ENCODE measurements around the gene CFAP97D1.
A peak's percentile ranks its signal among the peaks of the same experiment; 100 is the strongest.

Gene CFAP97D1

GRCh38 chr17:43827596-43827995 is 47.4 kb downstream of the CFAP97D1 start:
- TF ChIP-seq CTCF (IDR thresholded peaks at IDR 0.05; ENCODE audit: insufficient read depth, low read depth, low read length, missing control alignments) = no peak
- DNase-seq (ENCODE audit: low read depth) = no peak
- no peak overlapping the region for H3K4me3 ChIP-seq (ENCODE audit: low read depth, low read length)

- DNase-seq (ENCODE audit: low read depth) = no peak
- TF ChIP-seq CTCF (IDR thresholded peaks at IDR 0.05; ENCODE audit: insufficient read depth, low read depth, low read length, missing control alignments) = no peak
- H3K4me3 ChIP-seq (ENCODE audit: low read depth, low read length) = no peak overlapping the region
Measured at GRCh38 chr17:43829738-43830137, 49.5 kb downstream of the CFAP97D1 start.

- no peak overlapping the region for H3K4me3 ChIP-seq (ENCODE audit: low read depth, low read length)
- DNase-seq (ENCODE audit: low read depth) = peak; percentile 8
- no peak for TF ChIP-seq CTCF (IDR thresholded peaks at IDR 0.05; ENCODE audit: insufficient read depth, low read depth, low read length, missing control alignments)
Measured at GRCh38 chr17:43830510-43831140, 50.4 kb downstream of the CFAP97D1 start.

- no peak for TF ChIP-seq CTCF (IDR thresholded peaks at IDR 0.05; ENCODE audit: insufficient read depth, low read depth, low read length, missing control alignments)
- no peak overlapping the region for H3K4me3 ChIP-seq (ENCODE audit: low read depth, low read length)
- no peak for DNase-seq (ENCODE audit: low read depth)
Measured at GRCh38 chr17:43831633-43832032, 51.4 kb downstream of the CFAP97D1 start.

- no peak for DNase-seq (ENCODE audit: low read depth)
- H3K4me3 ChIP-seq (ENCODE audit: low read depth, low read length) = no peak overlapping the region
- TF ChIP-seq CTCF (IDR thresholded peaks at IDR 0.05; ENCODE audit: insufficient read depth, low read depth, low read length, missing control alignments) = no peak
Measured at GRCh38 chr17:43832168-43832975, 52.1 kb downstream of the CFAP97D1 start.

GRCh38 chr17:43832976-43833829 is 53.0 kb downstream of the CFAP97D1 start, which contains the start of gene MPP3:
MPP3 (minus strand) TSS chr17:43833146; CDS start chr17:43831906, 1,240 bp downstream.
- TF ChIP-seq CTCF (IDR thresholded peaks at IDR 0.05; ENCODE audit: insufficient read depth, low read depth, low read length, missing control alignments) = no peak
- no peak within 1 kb of the TSS for H3K4me3 ChIP-seq (ENCODE audit: low read depth, low read length)
- no peak for DNase-seq (ENCODE audit: low read depth)
